HCT116 (cell line): ENCODE results near the gene CPHXL2. TPM values are rescaled to one million over a fixed set of nuclear protein-coding genes. Genes with fewer than 3 reads are reported as not detected.
A peak's percentile ranks its signal among the peaks of the same experiment; 100 is the strongest.

Experiments
- ATAC-seq: fragments of 200-7000 bp; cut with Tn5 transposase; 2 replicates; pipeline ENCODE4 v1.9.1; 2020; ENCODE audit warnings: mild to moderate bottlenecking, moderate library complexity
- BruUV-seq: library from RNA; stranded (reverse); fragments of 400-500 nt; replicated peaks from 2 replicates; lab custom pipeline; 2021; lab: Mats Ljungman, UMichigan
- CTCF ChIA-PET: fragments of 300-600 bp; sonication (Branson Sonifier 250); formaldehyde crosslinking; loops from one replicate; lab custom pipeline; 2021; ENCODE audit warnings: antibody characterized with exemption; lab: Charles Lee
- POLR2A ChIA-PET: fragments of 300-600, 350-600 bp; sonication (Branson Sonifier 250); formaldehyde crosslinking; loops from one replicate; lab custom pipeline; 2021; ENCODE audit warnings: antibody characterized with exemption; lab: Charles Lee
- RAD21 ChIA-PET, 2 experiments: fragments of 300-600 bp; sonication (Branson Sonifier 250); formaldehyde crosslinking; loops; one replicate each; lab custom pipeline; 2023; ENCODE audit warnings: low total read pairs in 2 of 2; ENCODE audit not compliant: uncharacterized antibody in 2 of 2, unreplicated experiment in 2 of 2, low non-redundant PET in 1 of 2; lab: Charles Lee
- DNase-seq: peaks from one replicate; pipeline ENCODE4 v3.0.0-alpha.2; 2010; ENCODE audit warnings: low read depth, low spot score
- H2AFZ ChIP-seq: fragments of 200-600 bp; shearing (Covaris generic), sonication (generic); 2 replicates; pipeline ENCODE4 v1.6.1; 2017; ENCODE audit warnings: low read depth, mixed run types, mixed read lengths, antibody characterized with exemption, low read length; ENCODE audit not compliant: poor library complexity, severe bottlenecking
- H3K27ac ChIP-seq: 2 replicates; pipeline ENCODE4 v1.5.1; 2012; ENCODE audit warnings: low read depth, low read length
- H3K27me3 ChIP-seq: fragments of 200-600 bp; sonication (generic); 2 replicates; pipeline ENCODE4 v1.6.1; 2016; ENCODE audit warnings: mixed run types, low read length, mixed read lengths; ENCODE audit not compliant: insufficient read depth
- H3K36me3 ChIP-seq, 2 experiments: fragments of 200-500 bp in 1 of 2; fragments of 200-600 bp in 1 of 2; sonication (Bioruptor generic) in 1 of 2; sonication (generic) in 1 of 2; 2 replicates each; pipeline versions ENCODE4 v1.5.1 to v1.6.1; 2014 to 2016; ENCODE audit warnings: low read length in 2 of 2, inconsistent platforms in 1 of 2, mixed read lengths in 1 of 2, mixed run types in 1 of 2; ENCODE audit not compliant: insufficient read depth in 2 of 2, control insufficient read depth in 1 of 2
- H3K4me1 ChIP-seq, 2 experiments: fragments of 200-600 bp in 1 of 2; sonication (generic) in 1 of 2; 2 replicates each; pipeline versions ENCODE4 v1.5.1 to v1.6.1; 2012 to 2017; ENCODE audit warnings: low read length in 2 of 2, inconsistent platforms in 1 of 2, mild to moderate bottlenecking in 1 of 2, mixed read lengths in 1 of 2, mixed run types in 1 of 2, moderate library complexity in 1 of 2; ENCODE audit not compliant: insufficient read depth in 2 of 2, control insufficient read depth in 1 of 2
- H3K4me2 ChIP-seq: fragments of 200-600 bp; sonication (generic); 2 replicates; pipeline ENCODE4 v1.6.1; 2017; ENCODE audit warnings: mixed run types, low read length, mixed read lengths
- H3K4me3 ChIP-seq, 2 experiments: fragments of 200-600 bp in 1 of 2; sonication (generic) in 1 of 2; replicated peaks in 1 of 2; 2 replicates each; pipeline ENCODE4 v1.5.1; 2011 to 2016; ENCODE audit warnings: low read length in 2 of 2, control low read depth in 1 of 2, low read depth in 1 of 2, mild to moderate bottlenecking in 1 of 2, mixed read lengths in 1 of 2, mixed run types in 1 of 2
- H3K79me2 ChIP-seq: fragments of 200-600 bp; sonication (generic); 2 replicates; pipeline ENCODE4 v1.6.1; 2017; ENCODE audit warnings: mild to moderate bottlenecking, mixed run types, low read length, moderate library complexity, mixed read lengths; ENCODE audit not compliant: insufficient read depth
- H3K9ac ChIP-seq: fragments of 200-600 bp; sonication (generic); 2 replicates; pipeline ENCODE4 v1.6.1; 2016; ENCODE audit warnings: low read length, mixed read lengths
- H3K9me2 ChIP-seq: fragments of 200-600 bp; sonication (generic), shearing (Covaris generic); 2 replicates; pipeline ENCODE4 v1.6.1; 2017; ENCODE audit warnings: mixed run types, mild to moderate bottlenecking, moderate library complexity; ENCODE audit not compliant: insufficient read depth
- H3K9me3 ChIP-seq, 2 experiments: fragments of 200-500 bp in 1 of 2; fragments of 200-600 bp in 1 of 2; sonication (Bioruptor generic) in 1 of 2; sonication (generic) in 1 of 2; 2 replicates each; pipeline ENCODE4 v1.6.1; 2014 to 2017; ENCODE audit warnings: low read length in 2 of 2, mixed read lengths in 2 of 2, inconsistent platforms in 1 of 2, low read depth in 1 of 2, mild to moderate bottlenecking in 1 of 2, mixed run types in 1 of 2, moderate library complexity in 1 of 2; ENCODE audit not compliant: control insufficient read depth in 1 of 2, insufficient read depth in 1 of 2
- H4K20me1 ChIP-seq: fragments of 200-600 bp; sonication (generic), shearing (Covaris generic); 2 replicates; pipeline ENCODE4 v1.6.1; 2017; ENCODE audit warnings: mixed run types, mild to moderate bottlenecking, moderate library complexity; ENCODE audit not compliant: insufficient read depth
- ATF3 ChIP-seq: IDR thresholded peaks from 2 replicates; pipeline ENCODE4 v1.6.1; 2012
- CEBPB ChIP-seq: IDR thresholded peaks from 2 replicates; pipeline ENCODE4 v1.6.1; 2012; ENCODE audit warnings: low read depth
- CTCF ChIP-seq, 3 experiments: fragments of 200-600 bp in 1 of 3; sonication (generic) in 1 of 3; IDR thresholded peaks in 2 of 3; conservative IDR thresholded peaks in 1 of 3; 2 replicates each; pipeline ENCODE4 v1.5.1; 2012 to 2017; ENCODE audit warnings: low read depth in 2 of 3, low read length in 2 of 3, antibody characterized with exemption in 1 of 3, borderline replicate concordance in 1 of 3, control low read depth in 1 of 3, mild to moderate bottlenecking in 1 of 3, mixed read lengths in 1 of 3, mixed run types in 1 of 3, moderate library complexity in 1 of 3; ENCODE audit not compliant: insufficient read depth in 1 of 3
- ELF1 ChIP-seq: IDR thresholded peaks from 2 replicates; pipeline ENCODE4 v1.6.1; 2012; ENCODE audit warnings: low read depth, borderline replicate concordance
- FOSL1 ChIP-seq: IDR thresholded peaks from 2 replicates; pipeline ENCODE4 v1.6.1; 2012; ENCODE audit warnings: low read depth
- JUND ChIP-seq: IDR thresholded peaks from 2 replicates; pipeline ENCODE4 v1.6.1; 2012
- POLR2A ChIP-seq: IDR thresholded peaks from 2 replicates; pipeline ENCODE4 v1.7.0; 2011; ENCODE audit warnings: borderline replicate concordance; ENCODE audit not compliant: insufficient read depth, insufficient read length; ENCODE audit errors: extremely low read depth
- POLR2AphosphoS5 ChIP-seq: IDR thresholded peaks from 2 replicates; pipeline ENCODE4 v1.6.1; 2011; ENCODE audit warnings: mild to moderate bottlenecking, low read depth, low read length, moderate library complexity
- RAD21 ChIP-seq: IDR thresholded peaks from 2 replicates; pipeline ENCODE4 v1.6.1; 2012; ENCODE audit warnings: low read depth, mild to moderate bottlenecking
- SP1 ChIP-seq: IDR thresholded peaks from 2 replicates; pipeline ENCODE4 v1.6.1; 2012; ENCODE audit warnings: low read depth
- TCF7L2 ChIP-seq: IDR thresholded peaks from 2 replicates; pipeline ENCODE4 v1.7.0; 2011; ENCODE audit warnings: borderline replicate concordance, inconsistent platforms; ENCODE audit not compliant: insufficient read depth, insufficient read length; ENCODE audit errors: extremely low read depth
- YY1 ChIP-seq: IDR thresholded peaks from 2 replicates; pipeline ENCODE4 v1.6.1; 2011; ENCODE audit warnings: low read length, low read depth, moderate library complexity, mild to moderate bottlenecking; ENCODE audit not compliant: insufficient replicate concordance; ENCODE audit errors: extremely low read depth
- ZFX ChIP-seq: fragments of 450-650 bp; IDR thresholded peaks from 2 replicates; pipeline ENCODE4 v1.6.1; 2017
- ZNF274 ChIP-seq: fragments of 200-500 bp; sonication (Bioruptor generic); IDR thresholded peaks from 2 replicates; pipeline ENCODE4 v1.6.1; 2014; ENCODE audit warnings: mild to moderate bottlenecking, low read depth, low read length, inconsistent platforms
- intact Hi-C: fragments of 100-400 bp; cut with micrococcal nuclease; formaldehyde crosslinking; loops from 2 replicates; pipeline ENCODE4 v1.10.0; 2022
- total RNA-seq: library from RNA; stranded (reverse); gene quantifications from one replicate; pipeline ENCODE4 v1.2.1, GENCODE V29; 2021; ENCODE audit not compliant: unreplicated experiment
- TF ChIP-seq, protein P1 (sequence below): IDR thresholded peaks from 2 replicates; pipeline ENCODE4 v1.6.1; 2012
- TF ChIP-seq, protein P2 (sequence below): IDR thresholded peaks from 2 replicates; pipeline ENCODE4 v1.6.1; 2012; ENCODE audit warnings: low read depth

The CPHXL2 gene
- total RNA-seq, 1 experiment from 2014 or later, result not detected

GRCh38 chr16:75695708-75696107 lies 18.9 kb upstream of the CPHXL2 start:
- CTCF ChIA-PET, result no interaction called here
- Histone ChIP-seq H3K27me3 (no peaks in the 10 kb centered on the region), H3K4me2 (no peak overlapping the region), H2AFZ (no peak overlapping the region), H3K79me2 (no peaks in the 10 kb centered on the region), H3K9me3 (no peaks in the 10 kb centered on the region), H3K4me1 (no peaks in the 10 kb centered on the region), H3K27ac (no peak overlapping the region), H3K9ac (no peak overlapping the region), H4K20me1 (no peaks in the 10 kb centered on the region), H3K36me3 (no peaks in the 10 kb centered on the region), H3K4me3 (no peak overlapping the region), H3K9me2 (no peaks in the 10 kb centered on the region)
- TF ChIP-seq ZNF274 (no peak), POLR2A (no peak), RAD21 (0 out of 2 replicates have a peak, but pooled peaks have one; percentile 4), ZFX (no peak), YY1 (no peak), POLR2AphosphoS5 (no peak), ELF1 (no peak), CEBPB (no peak), JUND (no peak), FOSL1 (no peak), TCF7L2 (no peak), SP1 (no peak), ATF3 (no peak), CTCF (IDR thresholded peaks at IDR 0.05 in 2 of 3, conservative IDR thresholded peaks at IDR 0.05 in 1 of 3; ENCODE audit: borderline replicate concordance in 1 of 3, insufficient read depth in 1 of 3, low read depth in 2 of 3, low read length in 2 of 3) (peak; percentile 13 to 52 (median 51); a peak in 4 of 6 replicates)
- TF ChIP-seq, protein P1, sequence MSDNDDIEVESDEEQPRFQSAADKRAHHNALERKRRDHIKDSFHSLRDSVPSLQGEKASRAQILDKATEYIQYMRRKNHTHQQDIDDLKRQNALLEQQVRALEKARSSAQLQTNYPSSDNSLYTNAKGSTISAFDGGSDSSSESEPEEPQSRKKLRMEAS, result no peak
- TF ChIP-seq, protein P2, sequence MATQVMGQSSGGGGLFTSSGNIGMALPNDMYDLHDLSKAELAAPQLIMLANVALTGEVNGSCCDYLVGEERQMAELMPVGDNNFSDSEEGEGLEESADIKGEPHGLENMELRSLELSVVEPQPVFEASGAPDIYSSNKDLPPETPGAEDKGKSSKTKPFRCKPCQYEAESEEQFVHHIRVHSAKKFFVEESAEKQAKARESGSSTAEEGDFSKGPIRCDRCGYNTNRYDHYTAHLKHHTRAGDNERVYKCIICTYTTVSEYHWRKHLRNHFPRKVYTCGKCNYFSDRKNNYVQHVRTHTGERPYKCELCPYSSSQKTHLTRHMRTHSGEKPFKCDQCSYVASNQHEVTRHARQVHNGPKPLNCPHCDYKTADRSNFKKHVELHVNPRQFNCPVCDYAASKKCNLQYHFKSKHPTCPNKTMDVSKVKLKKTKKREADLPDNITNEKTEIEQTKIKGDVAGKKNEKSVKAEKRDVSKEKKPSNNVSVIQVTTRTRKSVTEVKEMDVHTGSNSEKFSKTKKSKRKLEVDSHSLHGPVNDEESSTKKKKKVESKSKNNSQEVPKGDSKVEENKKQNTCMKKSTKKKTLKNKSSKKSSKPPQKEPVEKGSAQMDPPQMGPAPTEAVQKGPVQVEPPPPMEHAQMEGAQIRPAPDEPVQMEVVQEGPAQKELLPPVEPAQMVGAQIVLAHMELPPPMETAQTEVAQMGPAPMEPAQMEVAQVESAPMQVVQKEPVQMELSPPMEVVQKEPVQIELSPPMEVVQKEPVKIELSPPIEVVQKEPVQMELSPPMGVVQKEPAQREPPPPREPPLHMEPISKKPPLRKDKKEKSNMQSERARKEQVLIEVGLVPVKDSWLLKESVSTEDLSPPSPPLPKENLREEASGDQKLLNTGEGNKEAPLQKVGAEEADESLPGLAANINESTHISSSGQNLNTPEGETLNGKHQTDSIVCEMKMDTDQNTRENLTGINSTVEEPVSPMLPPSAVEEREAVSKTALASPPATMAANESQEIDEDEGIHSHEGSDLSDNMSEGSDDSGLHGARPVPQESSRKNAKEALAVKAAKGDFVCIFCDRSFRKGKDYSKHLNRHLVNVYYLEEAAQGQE, result no peak
- intact Hi-C loops, result no loop called here
- POLR2A ChIA-PET, result no interaction called here
- RAD21 ChIA-PET, result no interaction called here
- BruUV-seq, result no TSS peak
- ATAC-seq (peak; percentile 55), DNase-seq (peak; percentile 19)
